ENCODE measurements around the gene GPR89A.

GPR89A gene

GRCh38 chr1:145719230-145720079 lies 111.7 kb downstream of the GPR89A start, which contains the start of gene CD160:
Gene CD160, plus strand, starts transcription at chr1:145719499. Its CDS starts 8,829 bp downstream, at chr1:145728328.
- no peak for DNase-seq

All from stimulated activated CD4-positive, alpha-beta T cell treated with anti-CD3 and anti-CD28 coated beads, Interleukin-12 subunit alpha, Interleukin-12 subunit beta, amount 100 ng/mL, for 4 hours (primary cell).